Liver (tissue), 3 donors: ENCODE data around the gene YPEL5.

Experiments
- GABPA ChIP-seq, 2 donors: IDR thresholded peaks in 1 of 2; conservative IDR thresholded peaks in 1 of 2; 2 replicates each; pipeline ENCODE4 v1.6.1; 2016; ENCODE audit warnings: antibody characterized with exemption in 2 of 2, mild to moderate bottlenecking in 1 of 2, moderate library complexity in 1 of 2
- JUND ChIP-seq, 2 donors: IDR thresholded peaks; 2 replicates each; pipeline ENCODE4 v1.6.1; 2016; ENCODE audit warnings: antibody characterized with exemption in 2 of 2
- RAD21 ChIP-seq, 2 donors: IDR thresholded peaks; 2 replicates each; pipeline ENCODE4 v1.6.1; 2016; ENCODE audit warnings: antibody characterized with exemption in 2 of 2, mild to moderate bottlenecking in 2 of 2
- YY1 ChIP-seq: IDR thresholded peaks from 2 replicates; pipeline ENCODE4 v1.6.1; 2016; ENCODE audit warnings: antibody characterized with exemption, mild to moderate bottlenecking
- TF ChIP-seq, protein P1 (sequence below): fragments of 150-350 bp; IDR thresholded peaks from 2 replicates; pipeline ENCODE4 v1.5.1; 2017; ENCODE audit warnings: improper control_type of control experiment, low read depth, low read length; ENCODE audit not compliant: missing input control
- TF ChIP-seq, protein P2 (sequence below): IDR thresholded peaks from 2 replicates; pipeline ENCODE4 v1.6.1; 2016; ENCODE audit warnings: antibody characterized with exemption, mild to moderate bottlenecking
- TF ChIP-seq, protein P3 (sequence below): IDR thresholded peaks from 2 replicates; pipeline ENCODE4 v1.6.1; 2016; ENCODE audit warnings: antibody characterized with exemption
- TF ChIP-seq, protein P4 (sequence below): IDR thresholded peaks from 2 replicates; pipeline ENCODE4 v1.6.1; 2016; ENCODE audit warnings: antibody characterized with exemption
- donor health status: healthy.
- donor health status: healthy.

DNA sequence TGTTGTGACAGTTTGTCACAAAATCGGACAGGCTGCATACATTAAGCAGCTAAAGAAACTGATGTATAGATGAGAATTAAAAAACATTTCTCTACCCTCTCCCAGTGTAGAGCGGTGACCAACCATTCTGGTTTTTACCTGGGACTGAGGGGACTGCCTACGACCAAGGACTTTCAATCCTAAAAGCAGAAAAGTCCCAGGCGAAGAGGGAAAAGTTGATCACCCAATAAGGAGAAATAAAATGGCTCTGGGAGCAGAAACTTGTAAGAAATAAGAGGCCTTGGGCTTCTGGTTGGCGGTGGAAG, 30.9 kb upstream of the YPEL5 start:
- TF ChIP-seq, protein P1, sequence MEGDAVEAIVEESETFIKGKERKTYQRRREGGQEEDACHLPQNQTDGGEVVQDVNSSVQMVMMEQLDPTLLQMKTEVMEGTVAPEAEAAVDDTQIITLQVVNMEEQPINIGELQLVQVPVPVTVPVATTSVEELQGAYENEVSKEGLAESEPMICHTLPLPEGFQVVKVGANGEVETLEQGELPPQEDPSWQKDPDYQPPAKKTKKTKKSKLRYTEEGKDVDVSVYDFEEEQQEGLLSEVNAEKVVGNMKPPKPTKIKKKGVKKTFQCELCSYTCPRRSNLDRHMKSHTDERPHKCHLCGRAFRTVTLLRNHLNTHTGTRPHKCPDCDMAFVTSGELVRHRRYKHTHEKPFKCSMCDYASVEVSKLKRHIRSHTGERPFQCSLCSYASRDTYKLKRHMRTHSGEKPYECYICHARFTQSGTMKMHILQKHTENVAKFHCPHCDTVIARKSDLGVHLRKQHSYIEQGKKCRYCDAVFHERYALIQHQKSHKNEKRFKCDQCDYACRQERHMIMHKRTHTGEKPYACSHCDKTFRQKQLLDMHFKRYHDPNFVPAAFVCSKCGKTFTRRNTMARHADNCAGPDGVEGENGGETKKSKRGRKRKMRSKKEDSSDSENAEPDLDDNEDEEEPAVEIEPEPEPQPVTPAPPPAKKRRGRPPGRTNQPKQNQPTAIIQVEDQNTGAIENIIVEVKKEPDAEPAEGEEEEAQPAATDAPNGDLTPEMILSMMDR, result no peak
- TF ChIP-seq, protein P2, sequence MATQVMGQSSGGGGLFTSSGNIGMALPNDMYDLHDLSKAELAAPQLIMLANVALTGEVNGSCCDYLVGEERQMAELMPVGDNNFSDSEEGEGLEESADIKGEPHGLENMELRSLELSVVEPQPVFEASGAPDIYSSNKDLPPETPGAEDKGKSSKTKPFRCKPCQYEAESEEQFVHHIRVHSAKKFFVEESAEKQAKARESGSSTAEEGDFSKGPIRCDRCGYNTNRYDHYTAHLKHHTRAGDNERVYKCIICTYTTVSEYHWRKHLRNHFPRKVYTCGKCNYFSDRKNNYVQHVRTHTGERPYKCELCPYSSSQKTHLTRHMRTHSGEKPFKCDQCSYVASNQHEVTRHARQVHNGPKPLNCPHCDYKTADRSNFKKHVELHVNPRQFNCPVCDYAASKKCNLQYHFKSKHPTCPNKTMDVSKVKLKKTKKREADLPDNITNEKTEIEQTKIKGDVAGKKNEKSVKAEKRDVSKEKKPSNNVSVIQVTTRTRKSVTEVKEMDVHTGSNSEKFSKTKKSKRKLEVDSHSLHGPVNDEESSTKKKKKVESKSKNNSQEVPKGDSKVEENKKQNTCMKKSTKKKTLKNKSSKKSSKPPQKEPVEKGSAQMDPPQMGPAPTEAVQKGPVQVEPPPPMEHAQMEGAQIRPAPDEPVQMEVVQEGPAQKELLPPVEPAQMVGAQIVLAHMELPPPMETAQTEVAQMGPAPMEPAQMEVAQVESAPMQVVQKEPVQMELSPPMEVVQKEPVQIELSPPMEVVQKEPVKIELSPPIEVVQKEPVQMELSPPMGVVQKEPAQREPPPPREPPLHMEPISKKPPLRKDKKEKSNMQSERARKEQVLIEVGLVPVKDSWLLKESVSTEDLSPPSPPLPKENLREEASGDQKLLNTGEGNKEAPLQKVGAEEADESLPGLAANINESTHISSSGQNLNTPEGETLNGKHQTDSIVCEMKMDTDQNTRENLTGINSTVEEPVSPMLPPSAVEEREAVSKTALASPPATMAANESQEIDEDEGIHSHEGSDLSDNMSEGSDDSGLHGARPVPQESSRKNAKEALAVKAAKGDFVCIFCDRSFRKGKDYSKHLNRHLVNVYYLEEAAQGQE, result no peak
- TF ChIP-seq, protein P3, sequence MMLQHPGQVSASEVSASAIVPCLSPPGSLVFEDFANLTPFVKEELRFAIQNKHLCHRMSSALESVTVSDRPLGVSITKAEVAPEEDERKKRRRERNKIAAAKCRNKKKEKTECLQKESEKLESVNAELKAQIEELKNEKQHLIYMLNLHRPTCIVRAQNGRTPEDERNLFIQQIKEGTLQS, result no peak
- no peak for TF ChIP-seq RAD21 (IDR thresholded peaks at IDR 0.05)
- TF ChIP-seq YY1, result no peak
- TF ChIP-seq, protein P4, sequence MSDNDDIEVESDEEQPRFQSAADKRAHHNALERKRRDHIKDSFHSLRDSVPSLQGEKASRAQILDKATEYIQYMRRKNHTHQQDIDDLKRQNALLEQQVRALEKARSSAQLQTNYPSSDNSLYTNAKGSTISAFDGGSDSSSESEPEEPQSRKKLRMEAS, result no peak
- no peak for TF ChIP-seq JUND (IDR thresholded peaks at IDR 0.05)
- no peak for TF ChIP-seq GABPA (IDR thresholded peaks at IDR 0.05 in 1 of 2, conservative IDR thresholded peaks at IDR 0.05 in 1 of 2)
